Mesothelial cell of epicardium (in vitro differentiated cells): ENCODE data around the gene DBNL. TPM values are rescaled to one million over a fixed set of nuclear protein-coding genes. Genes with fewer than 3 reads are reported as not detected.

Source experiments
- DNase-seq, 2 experiments: peaks; one replicate each; pipeline ENCODE4 v3.0.0; 2021; ENCODE audit warnings: low spot score in 2 of 2; ENCODE audit not compliant: unreplicated experiment in 2 of 2
- H3K27ac Mint-ChIP-seq: 2 replicates; pipeline ENCODE4 v1.8.0; 2021; ENCODE audit warnings: mixed read lengths
- H3K27me3 Mint-ChIP-seq: 2 replicates; pipeline ENCODE4 v1.8.0; 2021; ENCODE audit warnings: low read depth, mixed read lengths
- H3K36me3 Mint-ChIP-seq: 2 replicates; pipeline ENCODE4 v1.8.0; 2021; ENCODE audit warnings: mixed read lengths
- H3K4me1 Mint-ChIP-seq: 2 replicates; pipeline ENCODE4 v1.8.0; 2021; ENCODE audit warnings: mixed read lengths
- H3K4me3 Mint-ChIP-seq: 2 replicates; pipeline ENCODE4 v1.8.0; 2021; ENCODE audit warnings: mild to moderate bottlenecking, moderate library complexity, mixed read lengths
- H3K9me3 Mint-ChIP-seq: 2 replicates; pipeline ENCODE4 v1.8.0; 2021; ENCODE audit warnings: mixed read lengths
- total RNA-seq: library from RNA; stranded (reverse); gene quantifications from 3 replicates; pipeline ENCODE4 v1.2.1, GENCODE V29; 2021
- TF ChIP-seq, protein P1 (sequence below): fragments of 200-600 bp; sonication (generic); IDR thresholded peaks from one replicate; pipeline ENCODE4 v1.5.0; 2021; ENCODE audit warnings: antibody characterized with exemption; ENCODE audit not compliant: unreplicated experiment

DBNL gene
- total RNA-seq, 1 donor from 2014 or later = 70.9 TPM

DNA sequence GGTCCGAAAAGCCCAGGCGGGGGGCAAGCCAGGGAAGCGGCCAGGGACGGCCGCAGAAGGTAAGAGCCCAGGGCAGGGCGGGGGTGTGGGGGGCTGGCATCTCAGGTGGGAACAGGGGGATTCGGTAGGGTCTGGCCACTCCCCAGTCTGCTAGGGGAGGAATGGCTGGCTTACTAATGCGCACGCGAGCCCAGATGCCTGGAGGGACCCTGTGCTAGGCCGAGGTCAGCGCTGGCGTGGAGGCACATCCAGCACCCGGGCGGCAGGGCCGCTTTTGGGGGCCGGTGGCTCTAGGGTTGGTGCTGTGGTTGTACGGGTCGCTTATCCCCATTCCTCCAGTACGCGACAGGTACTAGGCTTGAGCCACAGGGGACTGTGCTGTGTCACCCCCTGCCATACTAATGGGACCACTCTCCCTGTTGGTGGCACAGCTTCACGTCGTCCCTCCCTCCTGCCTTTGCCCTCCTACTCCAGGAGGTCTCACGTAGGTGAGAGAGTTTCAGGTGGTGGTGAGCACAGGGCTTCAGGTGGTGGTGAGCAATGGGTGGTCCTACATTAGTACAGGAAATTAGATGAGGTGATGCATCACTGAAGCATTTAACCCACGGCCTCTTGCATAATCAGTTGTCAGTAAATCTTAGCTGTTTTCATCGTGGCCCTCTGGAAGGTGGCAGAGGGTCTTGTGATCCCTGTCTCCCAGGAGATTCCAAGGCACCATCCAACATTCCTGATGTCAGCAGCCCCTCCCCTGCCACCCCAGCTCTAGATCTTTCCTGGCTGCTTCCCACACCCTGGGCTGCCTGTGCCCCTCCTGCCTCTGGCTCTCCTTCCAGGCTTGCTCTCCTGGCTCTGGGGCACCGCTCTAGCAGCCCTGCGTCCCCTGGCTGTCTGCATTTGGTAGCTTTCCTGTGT, 60.6 kb downstream of the DBNL start:
- TF ChIP-seq, protein P1, sequence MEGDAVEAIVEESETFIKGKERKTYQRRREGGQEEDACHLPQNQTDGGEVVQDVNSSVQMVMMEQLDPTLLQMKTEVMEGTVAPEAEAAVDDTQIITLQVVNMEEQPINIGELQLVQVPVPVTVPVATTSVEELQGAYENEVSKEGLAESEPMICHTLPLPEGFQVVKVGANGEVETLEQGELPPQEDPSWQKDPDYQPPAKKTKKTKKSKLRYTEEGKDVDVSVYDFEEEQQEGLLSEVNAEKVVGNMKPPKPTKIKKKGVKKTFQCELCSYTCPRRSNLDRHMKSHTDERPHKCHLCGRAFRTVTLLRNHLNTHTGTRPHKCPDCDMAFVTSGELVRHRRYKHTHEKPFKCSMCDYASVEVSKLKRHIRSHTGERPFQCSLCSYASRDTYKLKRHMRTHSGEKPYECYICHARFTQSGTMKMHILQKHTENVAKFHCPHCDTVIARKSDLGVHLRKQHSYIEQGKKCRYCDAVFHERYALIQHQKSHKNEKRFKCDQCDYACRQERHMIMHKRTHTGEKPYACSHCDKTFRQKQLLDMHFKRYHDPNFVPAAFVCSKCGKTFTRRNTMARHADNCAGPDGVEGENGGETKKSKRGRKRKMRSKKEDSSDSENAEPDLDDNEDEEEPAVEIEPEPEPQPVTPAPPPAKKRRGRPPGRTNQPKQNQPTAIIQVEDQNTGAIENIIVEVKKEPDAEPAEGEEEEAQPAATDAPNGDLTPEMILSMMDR = no peak
- Mint-ChIP-seq H3K27me3 (peaks cover 13% of the 10 kb centered on the region), H3K27ac (peak overlapping the region; percentile 74), H3K4me3 (peak overlapping the region; percentile 70), H3K4me1 (peaks cover 15% of the 10 kb centered on the region), H3K36me3 (peaks cover 2% of the 10 kb centered on the region), H3K9me3 (no peaks in the 10 kb centered on the region)
- no peak for DNase-seq

DNA sequence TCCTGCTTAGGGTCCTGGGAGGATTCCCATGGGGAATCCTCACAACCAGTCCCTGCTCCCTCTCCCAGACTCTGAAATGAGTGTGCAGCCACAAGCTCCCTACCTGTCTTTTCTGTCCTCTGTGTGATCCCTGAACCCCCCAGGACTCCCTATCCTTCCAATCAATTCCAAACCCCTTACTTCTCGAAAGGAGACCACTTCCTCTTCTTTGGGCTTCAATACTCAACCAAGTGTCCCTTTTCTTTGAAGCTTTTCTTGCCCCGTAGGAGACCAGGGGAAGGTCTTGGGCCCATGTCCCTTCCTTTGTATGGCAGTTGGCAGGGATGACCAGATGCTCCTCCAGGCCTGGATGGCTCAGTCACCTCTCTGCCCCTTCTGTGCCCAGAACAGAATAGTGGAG, 61.3 kb downstream of the DBNL start:
- Mint-ChIP-seq H3K27me3 (peaks cover 13% of the 10 kb centered on the region), H3K9me3 (no peaks in the 10 kb centered on the region), H3K27ac (peak overlapping the region; percentile 74), H3K36me3 (peaks cover 2% of the 10 kb centered on the region), H3K4me1 (peaks cover 12% of the 10 kb centered on the region), H3K4me3 (peak overlapping the region; percentile 70)
- TF ChIP-seq, protein P1 = no peak
- no peak for DNase-seq

DNA sequence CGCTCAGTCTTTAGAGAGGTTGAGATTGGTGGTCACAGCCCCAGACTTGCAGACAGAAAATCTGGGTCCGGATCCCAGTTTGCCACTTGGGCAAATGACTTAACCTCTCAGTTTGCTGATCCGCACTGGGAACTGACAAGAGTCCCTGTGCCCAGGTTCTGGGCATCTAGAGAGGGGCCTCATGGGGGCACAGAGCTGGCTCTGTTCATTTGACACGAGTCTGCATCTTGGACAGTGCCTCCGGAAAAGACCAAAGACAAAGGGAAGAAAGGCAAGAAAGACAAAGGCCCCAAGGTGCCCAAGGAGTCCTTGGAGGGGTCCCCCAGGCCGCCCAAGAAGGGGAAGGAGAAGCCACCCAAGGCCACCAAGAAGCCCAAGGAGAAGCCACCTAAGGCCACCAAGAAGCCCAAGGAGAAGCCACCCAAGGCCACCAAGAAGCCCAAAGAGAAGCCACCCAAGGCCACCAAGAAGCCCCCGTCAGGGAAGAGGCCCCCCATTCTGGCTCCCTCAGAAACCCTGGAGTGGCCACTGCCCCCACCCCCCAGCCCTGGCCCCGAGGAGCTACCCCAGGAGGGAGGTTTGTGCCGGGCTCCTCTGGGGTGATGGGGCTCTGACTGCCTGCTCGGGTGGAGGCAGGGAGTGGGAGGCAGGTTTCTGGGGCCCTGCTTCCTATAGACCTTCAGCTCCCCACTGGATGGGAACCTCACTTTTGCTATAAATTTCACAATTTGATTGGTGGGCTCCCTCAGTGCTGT, 62.0 kb downstream of the DBNL start:
- Mint-ChIP-seq H3K27me3 (peaks cover 13% of the 10 kb centered on the region), H3K27ac (no peak overlapping the region), H3K4me3 (peak overlapping the region; percentile 70), H3K36me3 (peaks cover 2% of the 10 kb centered on the region), H3K9me3 (no peaks in the 10 kb centered on the region), H3K4me1 (peaks cover 12% of the 10 kb centered on the region)
- TF ChIP-seq, protein P1 = no peak
- DNase-seq = no peak

DNA sequence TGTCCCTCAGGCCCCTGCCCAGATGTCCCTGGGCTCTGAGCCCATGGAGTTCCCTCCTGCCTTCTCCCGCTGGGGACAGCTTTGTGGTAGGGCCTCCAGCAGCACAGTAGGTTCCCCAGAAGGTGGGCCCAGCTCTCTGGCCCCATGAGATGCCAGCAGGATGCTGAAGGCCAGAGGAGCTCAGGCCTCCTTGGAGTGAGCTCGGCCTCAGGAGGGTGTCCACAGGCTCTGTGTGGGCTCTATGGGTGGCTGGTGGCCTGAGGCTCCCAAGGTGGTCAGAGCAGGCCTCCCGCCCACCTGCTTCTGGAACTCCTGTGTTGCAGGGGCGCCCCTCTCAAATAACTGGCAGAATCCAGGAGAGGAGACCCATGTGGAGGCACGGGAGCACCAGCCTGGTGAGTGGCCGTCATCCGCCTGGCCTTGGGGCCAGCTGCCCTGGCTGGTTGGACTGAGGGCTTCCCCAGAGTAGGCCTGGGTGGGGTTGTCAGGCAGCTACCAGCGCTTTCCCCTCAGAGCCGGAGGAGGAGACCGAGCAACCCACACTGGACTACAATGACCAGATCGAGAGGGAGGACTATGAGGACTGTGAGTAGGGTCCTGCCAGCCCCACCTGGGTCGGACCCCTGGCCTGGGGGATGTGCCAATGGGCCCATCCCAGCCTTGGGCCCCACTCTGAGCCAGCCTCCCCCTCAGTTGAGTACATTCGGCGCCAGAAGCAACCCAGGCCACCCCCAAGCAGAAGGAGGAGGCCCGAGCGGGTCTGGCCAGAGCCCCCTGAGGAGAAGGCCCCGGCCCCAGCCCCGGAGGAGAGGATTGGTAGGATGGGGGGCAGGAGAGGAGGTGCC, 62.8 kb downstream of the DBNL start:
- TF ChIP-seq, protein P1 = no peak
- H3K9me3 Mint-ChIP-seq = no peaks in the 10 kb centered on the region
- no peak overlapping the region for H3K27ac Mint-ChIP-seq
- DNase-seq = no peak
- H3K4me3 Mint-ChIP-seq = no peak overlapping the region
- H3K27me3 Mint-ChIP-seq = peaks cover 10% of the 10 kb centered on the region
- peaks cover 8% of the 10 kb centered on the region for H3K36me3 Mint-ChIP-seq
- peaks cover 12% of the 10 kb centered on the region for H3K4me1 Mint-ChIP-seq

DNA sequence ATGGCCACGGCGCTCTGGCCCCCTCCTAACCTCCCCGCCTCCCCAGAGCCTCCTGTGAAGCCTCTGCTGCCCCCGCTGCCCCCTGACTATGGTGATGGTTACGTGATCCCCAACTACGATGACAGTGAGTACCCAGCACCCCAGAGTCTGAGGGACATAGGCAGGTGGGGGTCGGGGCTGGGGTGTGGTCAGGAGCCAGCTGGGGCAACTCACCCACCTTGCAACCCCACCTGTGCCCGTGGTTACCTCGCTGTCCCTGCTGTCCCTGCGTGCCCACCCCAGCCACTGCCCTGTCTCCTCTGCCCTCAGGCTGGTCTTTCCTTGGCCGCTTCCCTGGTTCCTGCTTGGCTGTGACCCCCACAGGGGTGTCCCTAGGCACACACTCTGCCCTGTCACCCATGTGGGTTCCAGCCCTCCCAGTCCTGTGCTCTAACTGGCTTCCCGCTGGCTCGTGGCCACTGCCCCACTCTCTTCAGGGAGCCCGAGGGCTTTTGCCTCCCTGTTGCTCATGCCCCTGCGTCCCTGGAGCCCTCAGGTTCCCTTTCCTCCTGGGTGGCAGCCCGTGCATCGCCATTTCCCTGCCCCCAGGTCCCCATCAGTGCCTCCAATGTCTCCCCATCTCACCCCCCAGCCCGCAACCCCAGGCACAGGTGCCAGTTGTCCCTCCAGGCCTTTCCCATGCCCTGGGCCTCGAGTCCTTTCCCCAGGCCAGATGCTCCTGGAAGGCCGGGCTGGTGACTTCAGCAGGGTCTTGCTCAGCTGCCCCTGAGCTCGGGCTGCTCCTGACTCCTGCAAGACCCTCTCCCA, 63.7 kb downstream of the DBNL start:
- no peaks in the 10 kb centered on the region for H3K9me3 Mint-ChIP-seq
- TF ChIP-seq, protein P1 = no peak
- no peak overlapping the region for H3K4me3 Mint-ChIP-seq
- H3K36me3 Mint-ChIP-seq = peaks cover 14% of the 10 kb centered on the region
- no peak for DNase-seq
- H3K27ac Mint-ChIP-seq = no peak overlapping the region
- peaks cover 3% of the 10 kb centered on the region for H3K27me3 Mint-ChIP-seq
- peaks cover 11% of the 10 kb centered on the region for H3K4me1 Mint-ChIP-seq
